Testis (tissue), 3 donors: ENCODE data around the gene NMT1. TPM values are rescaled to one million over a fixed set of nuclear protein-coding genes. Genes with fewer than 3 reads are reported as not detected.

Experiments
- DNase-seq: peaks from one replicate; pipeline ENCODE4 v3.0.0-alpha.2; 2019
- H3K27ac ChIP-seq, 2 donors: fragments of 200-600 bp; sonication (generic); one replicate each; pipeline ENCODE4 v1.5.1; 2019
- H3K27me3 ChIP-seq: fragments of 200-600 bp; sonication (generic); one replicate; pipeline ENCODE4 v1.5.1; 2019
- H3K36me3 ChIP-seq: fragments of 200-600 bp; sonication (generic); one replicate; pipeline ENCODE4 v1.5.1; 2017; ENCODE audit warnings: low read depth; ENCODE audit errors: missing control alignments
- H3K4me1 ChIP-seq: fragments of 200-600 bp; sonication (generic); one replicate; pipeline ENCODE4 v1.5.1; 2019
- H3K4me3 ChIP-seq, 2 donors: fragments of 200-600 bp; sonication (generic); one replicate each; pipeline ENCODE4 v1.5.1; 2017 to 2019
- H3K9me3 ChIP-seq: fragments of 200-600 bp; sonication (generic); one replicate; pipeline ENCODE4 v1.5.1; 2017
- POLR2A ChIP-seq: fragments of 450-650 bp; IDR thresholded peaks from one replicate; pipeline ENCODE4 v1.6.1; 2017; ENCODE audit warnings: antibody characterized with exemption, mild to moderate bottlenecking, moderate library complexity
- WGBS, 2 donors: methylation state at CpG; one replicate each; pipeline ENCODE4 v1.1.5; 2018; 5-methylcytosine and 5-hydroxymethylcytosine counted together
- intact Hi-C: fragments of 100-400 bp; cut with DNase I; formaldehyde crosslinking; loops from one replicate; pipeline ENCODE4 v1.15.1; 2023; ENCODE audit warnings: low total_unique reads
- polyA plus RNA-seq: library from polyadenylated mRNA; stranded (reverse); fragments of 350-450 nt; fragmentation: Illumina TruSeq; extraction: RNeasy Lipid Tissue Mini Kit (QIAGEN cat#74804); gene quantifications from one replicate; pipeline ENCODE4 v1.2.3, GENCODE V29; 2014; ENCODE audit warnings: low read depth, low replicate concordance; ENCODE audit not compliant: insufficient read depth
- total RNA-seq, 2 donors: library from RNA; depleted of rRNA; stranded (reverse); fragments of >200 nt; gene quantifications; one replicate each; pipeline ENCODE4 v1.2.3, GENCODE V29; 2016
- TF ChIP-seq, protein P1 (sequence below), 3 experiments: fragments of 450-650 bp in 2 of 3; fragments of 200-600 bp in 1 of 3; sonication (generic) in 1 of 3; IDR thresholded peaks; one replicate each; pipeline ENCODE4 v1.5.1; 2016 to 2019; ENCODE audit warnings: antibody characterized with exemption in 3 of 3, mild to moderate bottlenecking in 2 of 3, moderate library complexity in 1 of 3

Gene NMT1
- total and polyA plus RNA-seq, 3 donors from 2014 or later: 76.1 to 143 (median 79.0) TPM

DNA sequence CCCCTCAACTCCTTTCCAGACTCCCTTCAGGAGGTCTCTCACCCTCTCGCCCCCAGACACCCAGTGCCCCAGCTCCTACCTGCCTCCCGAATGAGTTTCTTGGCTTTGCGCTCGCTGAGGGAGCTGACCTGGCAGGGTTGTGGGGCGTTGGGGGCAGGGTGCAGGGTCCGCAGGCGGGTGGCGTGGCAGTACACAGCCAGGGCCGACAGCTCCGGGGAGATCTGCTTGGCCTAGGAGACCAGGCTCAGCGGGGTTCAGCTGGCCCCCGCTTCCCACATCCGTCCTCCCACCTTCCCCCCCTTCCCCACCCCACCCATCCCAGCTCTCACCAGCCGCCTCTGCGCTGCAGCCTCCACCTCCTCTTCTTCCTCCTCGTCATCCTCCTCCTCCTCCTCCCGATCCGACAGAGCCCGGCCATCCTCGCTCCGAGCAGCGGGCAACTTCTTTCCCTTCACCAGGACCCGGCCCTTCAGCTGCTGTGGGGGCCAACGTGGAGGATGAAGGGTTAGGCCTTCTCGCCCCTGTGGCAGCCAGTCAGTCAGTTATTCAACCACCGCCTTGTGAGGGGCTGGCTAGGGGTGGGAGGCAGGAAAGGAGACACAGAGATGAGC, 54.0 kb downstream of the NMT1 start:
- no peak for TF ChIP-seq POLR2A
- TF ChIP-seq, protein P1, sequence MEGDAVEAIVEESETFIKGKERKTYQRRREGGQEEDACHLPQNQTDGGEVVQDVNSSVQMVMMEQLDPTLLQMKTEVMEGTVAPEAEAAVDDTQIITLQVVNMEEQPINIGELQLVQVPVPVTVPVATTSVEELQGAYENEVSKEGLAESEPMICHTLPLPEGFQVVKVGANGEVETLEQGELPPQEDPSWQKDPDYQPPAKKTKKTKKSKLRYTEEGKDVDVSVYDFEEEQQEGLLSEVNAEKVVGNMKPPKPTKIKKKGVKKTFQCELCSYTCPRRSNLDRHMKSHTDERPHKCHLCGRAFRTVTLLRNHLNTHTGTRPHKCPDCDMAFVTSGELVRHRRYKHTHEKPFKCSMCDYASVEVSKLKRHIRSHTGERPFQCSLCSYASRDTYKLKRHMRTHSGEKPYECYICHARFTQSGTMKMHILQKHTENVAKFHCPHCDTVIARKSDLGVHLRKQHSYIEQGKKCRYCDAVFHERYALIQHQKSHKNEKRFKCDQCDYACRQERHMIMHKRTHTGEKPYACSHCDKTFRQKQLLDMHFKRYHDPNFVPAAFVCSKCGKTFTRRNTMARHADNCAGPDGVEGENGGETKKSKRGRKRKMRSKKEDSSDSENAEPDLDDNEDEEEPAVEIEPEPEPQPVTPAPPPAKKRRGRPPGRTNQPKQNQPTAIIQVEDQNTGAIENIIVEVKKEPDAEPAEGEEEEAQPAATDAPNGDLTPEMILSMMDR (IDR thresholded peaks at IDR 0.05): no peak
- Histone ChIP-seq H3K9me3 (no peaks in the 10 kb centered on the region), H3K27ac (no peak overlapping the region), H3K27me3 (no peaks in the 10 kb centered on the region), H3K36me3 (no peaks in the 10 kb centered on the region), H3K4me3 (no peak overlapping the region), H3K4me1 (peaks cover 25% of the 10 kb centered on the region)
- intact Hi-C loops: no loop called here
- WGBS, 2 donors: 93 to 95% methylated on average over 26 of the region's 26 CpGs
- DNase-seq: no peak

DNA sequence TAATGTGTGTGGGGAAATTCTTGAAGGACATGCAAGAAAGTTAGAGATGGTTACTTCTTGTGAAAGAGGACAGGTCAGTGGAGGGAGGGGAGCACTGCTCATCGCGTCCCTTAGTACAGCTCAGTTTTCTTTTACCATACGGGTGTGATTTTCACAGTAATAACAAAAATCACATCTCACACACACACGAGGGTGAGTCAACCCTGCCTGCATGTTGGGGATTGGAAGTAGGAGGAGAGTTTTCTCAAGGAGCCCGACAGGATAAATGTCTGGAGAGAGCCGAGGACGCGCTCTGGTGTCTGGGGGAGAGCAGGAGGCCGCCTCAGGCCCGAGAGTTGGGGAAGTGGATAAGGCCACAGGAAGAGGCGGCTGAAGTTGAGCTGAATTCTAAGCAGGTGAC, 54.8 kb downstream of the NMT1 start:
- Histone ChIP-seq H3K4me3 (no peak overlapping the region), H3K36me3 (no peaks in the 10 kb centered on the region), H3K27ac (no peak overlapping the region), H3K4me1 (peaks cover 17% of the 10 kb centered on the region), H3K27me3 (no peaks in the 10 kb centered on the region), H3K9me3 (no peaks in the 10 kb centered on the region)
- no peak for TF ChIP-seq POLR2A
- TF ChIP-seq, protein P1 (IDR thresholded peaks at IDR 0.05): no peak
- intact Hi-C loops: no loop called here
- no peak for DNase-seq
- WGBS, 2 donors: 88 to 91% methylated on average over 11 of the region's 11 CpGs

GRCh38 chr17:45116434-45117016, 55.4 kb downstream of the NMT1 start:
- intact Hi-C loops: no loop called here
- Histone ChIP-seq H3K9me3 (no peaks in the 10 kb centered on the region), H3K4me3 (no peak overlapping the region), H3K27me3 (no peaks in the 10 kb centered on the region), H3K27ac (no peak overlapping the region), H3K36me3 (no peaks in the 10 kb centered on the region), H3K4me1 (peaks cover 11% of the 10 kb centered on the region)
- TF ChIP-seq, protein P1 (IDR thresholded peaks at IDR 0.05): no peak
- no peak for TF ChIP-seq POLR2A
- 94 to 97% methylated on average over 10 of the region's 10 CpGs for WGBS, 2 donors
- DNase-seq: no peak

DNA sequence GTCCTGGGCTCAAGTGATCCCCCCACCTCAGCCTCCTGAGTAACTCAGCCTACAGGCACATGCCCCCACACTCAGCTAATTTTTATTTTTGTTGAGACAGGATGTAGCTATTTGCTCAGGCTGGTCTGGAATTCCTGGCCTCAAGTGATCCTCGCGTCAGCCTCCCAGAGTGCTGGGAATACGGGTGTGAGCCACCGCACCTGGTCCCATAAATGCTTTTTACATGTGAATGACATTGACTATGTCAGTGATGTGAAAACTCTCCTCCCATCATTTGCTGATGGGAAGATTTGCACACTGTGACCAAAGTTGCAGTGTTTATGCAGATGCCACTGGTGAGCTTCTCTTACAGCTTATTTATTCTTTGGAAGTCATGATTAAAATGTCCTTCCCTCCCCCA, 56.2 kb downstream of the NMT1 start:
- Histone ChIP-seq H3K27ac (no peak overlapping the region), H3K4me3 (no peak overlapping the region), H3K36me3 (no peaks in the 10 kb centered on the region), H3K4me1 (peaks cover 11% of the 10 kb centered on the region), H3K9me3 (no peaks in the 10 kb centered on the region), H3K27me3 (no peaks in the 10 kb centered on the region)
- WGBS, 2 donors: 96 to 100% methylated on average over 4 of the region's 4 CpGs
- intact Hi-C loops: no loop called here
- DNase-seq: no peak
- TF ChIP-seq, protein P1 (IDR thresholded peaks at IDR 0.05): no peak
- TF ChIP-seq POLR2A: no peak
